BE2C (cell line): ENCODE measurements around the gene FABP1. TPM values are rescaled to one million over a fixed set of nuclear protein-coding genes. Genes with fewer than 3 reads are reported as not detected.

Experiments used
- DNase-seq: peaks from one replicate; pipeline ENCODE4 v3.0.0-alpha.2; 2020
- H3K27me3 ChIP-seq: fragments of 250-450 bp; sonication (Bioruptor Pico); 2 replicates; pipeline ENCODE4 v1.5.1; 2020; ENCODE audit warnings: mild to moderate bottlenecking
- H3K36me3 ChIP-seq: fragments of 250-450 bp; sonication (Bioruptor Pico); 2 replicates; pipeline ENCODE4 v1.5.1; 2020; ENCODE audit warnings: mild to moderate bottlenecking
- H3K4me1 ChIP-seq: fragments of 250-450 bp; sonication (Bioruptor Pico); 2 replicates; pipeline ENCODE4 v1.5.1; 2020
- H3K4me3 ChIP-seq: 2 replicates; pipeline ENCODE4 v1.5.1; 2011; ENCODE audit warnings: low read depth, low read length
- H3K9me3 ChIP-seq: fragments of 250-450 bp; sonication (Bioruptor Pico); 2 replicates; pipeline ENCODE4 v1.5.1; 2020
- polyA plus RNA-seq: library from polyadenylated mRNA; unstranded; fragments of >200 nt; gene quantifications from one replicate; pipeline ENCODE4 v1.2.1, GENCODE V29; 2012; ENCODE audit warnings: low read depth, missing spikeins; ENCODE audit not compliant: insufficient read length, insufficient read depth
- TF ChIP-seq, protein P1 (sequence below): IDR thresholded peaks from 2 replicates; pipeline ENCODE4 v1.5.1; 2012; ENCODE audit warnings: mild to moderate bottlenecking, low read depth, low read length

FABP1 gene
- polyA plus RNA-seq, result not detected

DNA sequence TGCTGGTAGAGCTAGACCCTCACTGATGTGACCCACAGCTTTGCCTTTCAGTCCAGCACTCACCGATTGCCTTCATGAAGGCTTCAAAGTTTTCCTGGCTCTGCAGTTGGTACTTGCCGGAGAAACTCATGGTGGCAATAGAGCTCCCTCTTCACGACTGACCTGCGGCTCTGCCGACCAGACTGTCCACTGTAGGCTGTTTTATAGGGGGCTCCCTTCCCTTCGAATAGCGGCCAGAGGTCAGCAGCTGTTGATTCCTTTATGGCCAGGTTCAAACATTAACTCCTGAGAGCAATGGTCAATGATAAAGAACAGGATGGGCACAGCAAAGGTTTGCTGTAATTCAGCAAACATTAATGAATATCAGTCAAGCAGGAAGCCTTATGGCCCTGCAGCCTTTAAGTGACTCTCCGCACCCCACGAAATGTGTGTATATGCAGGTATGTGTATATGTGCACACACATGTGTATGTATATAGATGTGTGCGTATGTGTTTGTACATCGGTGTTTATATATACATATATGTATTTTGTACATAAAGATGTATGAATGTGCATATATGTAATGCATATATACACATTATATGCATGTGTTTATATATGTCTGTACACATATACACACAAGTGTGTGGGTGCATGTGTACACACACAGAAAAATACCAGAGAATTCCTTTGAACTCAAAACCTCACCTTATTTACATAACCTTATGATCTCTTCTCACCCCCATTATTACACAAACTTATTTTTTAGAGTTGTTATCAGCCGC lies at the start of gene FABP1:
Gene FABP1, minus strand, starts transcription at position 175 of the 766 bp plus-strand sequence. Its CDS starts 45 bp downstream, at position 130.
- Histone ChIP-seq H3K36me3 (no peaks in the 10 kb centered on the region), H3K4me1 (no peaks in the 10 kb centered on the region), H3K4me3 (no peak within 1 kb of the TSS), H3K27me3 (no peaks in the 10 kb centered on the region), H3K9me3 (no peaks in the 10 kb centered on the region)
- DNase-seq, result no peak
- TF ChIP-seq, protein P1, sequence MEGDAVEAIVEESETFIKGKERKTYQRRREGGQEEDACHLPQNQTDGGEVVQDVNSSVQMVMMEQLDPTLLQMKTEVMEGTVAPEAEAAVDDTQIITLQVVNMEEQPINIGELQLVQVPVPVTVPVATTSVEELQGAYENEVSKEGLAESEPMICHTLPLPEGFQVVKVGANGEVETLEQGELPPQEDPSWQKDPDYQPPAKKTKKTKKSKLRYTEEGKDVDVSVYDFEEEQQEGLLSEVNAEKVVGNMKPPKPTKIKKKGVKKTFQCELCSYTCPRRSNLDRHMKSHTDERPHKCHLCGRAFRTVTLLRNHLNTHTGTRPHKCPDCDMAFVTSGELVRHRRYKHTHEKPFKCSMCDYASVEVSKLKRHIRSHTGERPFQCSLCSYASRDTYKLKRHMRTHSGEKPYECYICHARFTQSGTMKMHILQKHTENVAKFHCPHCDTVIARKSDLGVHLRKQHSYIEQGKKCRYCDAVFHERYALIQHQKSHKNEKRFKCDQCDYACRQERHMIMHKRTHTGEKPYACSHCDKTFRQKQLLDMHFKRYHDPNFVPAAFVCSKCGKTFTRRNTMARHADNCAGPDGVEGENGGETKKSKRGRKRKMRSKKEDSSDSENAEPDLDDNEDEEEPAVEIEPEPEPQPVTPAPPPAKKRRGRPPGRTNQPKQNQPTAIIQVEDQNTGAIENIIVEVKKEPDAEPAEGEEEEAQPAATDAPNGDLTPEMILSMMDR, result no peak

DNA sequence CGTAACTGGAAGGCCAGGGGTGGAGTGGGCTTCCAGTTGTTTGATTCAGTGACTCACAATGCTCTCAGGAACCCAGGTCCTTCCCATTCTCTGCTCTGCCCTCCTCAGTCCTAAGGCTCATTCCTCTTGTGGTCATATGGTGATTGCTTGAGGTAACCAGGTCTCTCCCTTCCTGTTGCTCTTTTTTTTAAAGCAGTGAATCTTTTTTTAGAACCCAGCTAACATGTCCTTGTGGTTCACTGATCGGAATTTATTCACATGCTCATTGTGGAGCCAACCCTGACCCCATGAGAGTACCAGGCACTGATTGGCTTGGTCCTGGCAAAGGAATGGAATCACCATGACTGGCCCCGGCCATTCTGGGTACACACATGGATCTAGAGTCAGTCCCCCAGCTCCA lies 49.7 kb upstream of the FABP1 start:
- TF ChIP-seq, protein P1, result no peak
- Histone ChIP-seq H3K4me3 (no peak overlapping the region), H3K27me3 (no peaks in the 10 kb centered on the region), H3K36me3 (no peaks in the 10 kb centered on the region), H3K9me3 (no peaks in the 10 kb centered on the region), H3K4me1 (no peaks in the 10 kb centered on the region)
- no peak for DNase-seq

DNA sequence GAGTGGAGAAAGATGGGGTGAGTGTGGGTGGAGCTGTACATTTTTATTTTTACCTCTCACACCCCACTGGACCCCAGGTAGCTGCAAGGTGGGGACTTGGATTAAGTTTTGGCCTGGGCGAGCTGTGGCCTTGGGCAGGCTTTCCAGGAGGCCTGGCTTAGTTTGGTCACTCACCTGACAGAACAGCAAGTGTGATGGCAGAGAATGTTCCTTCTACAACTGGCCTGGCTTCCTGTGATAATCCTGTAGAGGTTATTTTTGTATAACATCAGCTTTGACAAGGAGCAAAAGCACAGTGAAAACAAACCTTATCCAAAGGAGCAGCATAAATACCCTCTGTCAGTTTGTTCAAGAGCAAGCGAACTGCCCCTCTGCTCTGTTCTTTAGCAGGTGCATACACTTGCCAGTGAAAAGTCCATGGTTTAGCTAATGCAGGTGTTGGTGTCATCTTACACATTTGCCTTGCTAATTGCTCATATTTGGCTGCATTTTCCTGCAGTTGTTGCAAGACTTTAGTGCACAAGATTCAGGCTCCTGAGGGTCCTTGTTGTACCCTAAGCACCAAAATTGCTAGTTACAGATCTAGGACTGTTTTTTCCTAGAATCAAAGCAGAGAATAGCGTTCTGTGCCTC lies 48.6 kb upstream of the FABP1 start:
- no peak for DNase-seq
- no peaks in the 10 kb centered on the region for H3K9me3 ChIP-seq
- no peaks in the 10 kb centered on the region for H3K27me3 ChIP-seq
- H3K4me1 ChIP-seq, result no peaks in the 10 kb centered on the region
- no peaks in the 10 kb centered on the region for H3K36me3 ChIP-seq
- TF ChIP-seq, protein P1, result no peak
- H3K4me3 ChIP-seq, result no peak overlapping the region

DNA sequence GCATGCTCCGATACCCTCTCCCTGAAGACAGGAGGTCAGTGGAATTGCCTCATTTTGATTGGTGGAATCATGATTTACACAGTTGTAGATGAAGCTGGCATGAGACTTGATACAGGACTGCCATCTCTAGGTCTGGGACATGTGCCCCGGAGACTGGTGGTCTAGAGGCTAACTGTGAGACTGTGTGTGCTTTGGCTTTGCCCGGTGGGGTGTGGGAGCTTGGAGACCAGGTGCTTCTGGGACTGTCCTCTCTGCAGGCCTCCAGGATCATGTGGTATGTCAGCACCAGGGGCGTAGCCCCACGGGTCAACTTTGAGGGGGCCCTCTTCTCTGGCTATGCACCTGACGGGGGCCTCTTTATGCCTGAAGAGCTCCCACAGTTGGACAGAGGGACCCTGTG lies 45.0 kb upstream of the FABP1 start:
- Histone ChIP-seq H3K4me3 (no peak overlapping the region), H3K9me3 (no peaks in the 10 kb centered on the region), H3K4me1 (no peaks in the 10 kb centered on the region), H3K36me3 (no peaks in the 10 kb centered on the region), H3K27me3 (no peaks in the 10 kb centered on the region)
- no peak for DNase-seq
- TF ChIP-seq, protein P1, result no peak

DNA sequence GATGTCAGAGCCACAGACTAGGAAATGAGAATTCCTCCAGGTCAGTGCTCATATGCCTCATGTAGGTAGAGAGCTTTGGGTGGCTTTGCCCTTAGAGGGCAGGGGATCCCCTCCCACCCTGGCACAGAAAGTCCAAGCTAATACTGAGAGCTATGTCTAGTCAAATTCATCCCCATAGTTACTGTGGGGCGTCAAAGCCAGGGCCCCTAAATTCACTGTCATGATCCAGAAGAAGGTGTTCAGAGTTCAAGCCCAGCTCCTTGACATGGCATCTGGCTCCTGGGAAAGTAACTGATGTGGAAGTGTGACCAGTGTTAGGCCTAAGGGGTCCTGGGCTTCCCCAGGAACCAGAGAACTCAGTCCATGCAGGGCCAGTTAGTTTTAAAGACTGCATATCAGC lies 44.1 kb upstream of the FABP1 start:
- H3K4me3 ChIP-seq, result no peak overlapping the region
- H3K9me3 ChIP-seq, result no peaks in the 10 kb centered on the region
- H3K27me3 ChIP-seq, result no peaks in the 10 kb centered on the region
- H3K4me1 ChIP-seq, result no peaks in the 10 kb centered on the region
- no peak for DNase-seq
- no peaks in the 10 kb centered on the region for H3K36me3 ChIP-seq
- TF ChIP-seq, protein P1, result no peak

DNA sequence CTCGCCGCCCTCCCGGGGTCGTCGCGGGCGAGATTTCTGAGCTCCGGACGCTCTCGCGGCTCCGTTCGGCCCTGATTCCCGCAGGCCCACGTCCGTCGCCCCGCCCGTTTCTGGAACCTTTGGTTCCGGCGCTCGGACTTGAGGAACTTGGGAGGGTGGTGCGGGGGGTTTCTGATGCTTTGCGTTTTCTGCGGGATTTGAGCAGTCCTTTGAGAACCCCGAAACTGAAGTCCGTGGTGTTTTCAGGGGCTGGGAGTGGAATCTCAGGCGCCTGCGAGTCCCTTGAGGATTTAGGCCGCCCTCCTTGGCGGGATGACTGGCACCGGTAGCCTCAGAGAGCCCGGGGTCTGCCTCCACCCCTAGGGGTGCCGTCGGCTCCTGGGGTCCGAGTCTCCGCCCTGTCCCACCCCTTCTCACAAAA lies 42.6 kb upstream of the FABP1 start:
- H3K27me3 ChIP-seq, result no peaks in the 10 kb centered on the region
- peak overlapping the region; percentile 58 for H3K4me3 ChIP-seq
- TF ChIP-seq, protein P1, result no peak
- no peaks in the 10 kb centered on the region for H3K36me3 ChIP-seq
- no peaks in the 10 kb centered on the region for H3K4me1 ChIP-seq
- no peaks in the 10 kb centered on the region for H3K9me3 ChIP-seq
- DNase-seq, result no peak
